MCF 10A (cell line): ENCODE data around the gene PRH1. TPM values are rescaled to one million over a fixed set of nuclear protein-coding genes. Genes with fewer than 3 reads are reported as not detected.

Experiments
- Bru-seq: library from RNA; stranded (reverse); fragments of 400-500 nt; gene quantifications from one replicate; lab custom pipeline; 2021; lab: Mats Ljungman, UMichigan
- BruChase-seq, 2 experiments: library from RNA; stranded (reverse); fragments of 400-500 nt; gene quantifications; one replicate each; lab custom pipeline; 2021; lab: Mats Ljungman, UMichigan
- BruUV-seq: library from RNA; stranded (reverse); fragments of 400-500 nt; replicated peaks from 2 replicates; lab custom pipeline; 2021; lab: Mats Ljungman, UMichigan
- CTCF ChIA-PET: fragments of 300-600 bp; sonication (Branson Sonifier 250); formaldehyde crosslinking; extraction: SDS; loops from one replicate; lab custom pipeline; 2021; ENCODE audit warnings: antibody characterized with exemption, inconsistent platforms; lab: Yijun Ruan, JAX
- POLR2A ChIA-PET: fragments of 300-600, 350-650 bp; sonication (Branson Sonifier 250); formaldehyde crosslinking; extraction: SDS; loops from one replicate; lab custom pipeline; 2020; ENCODE audit warnings: antibody characterized with exemption, inconsistent platforms; lab: Yijun Ruan, JAX
- DNase-seq: peaks from one replicate; pipeline ENCODE4 v3.0.0-alpha.2; 2018; ENCODE audit not compliant: unreplicated experiment
- H3K27ac Mint-ChIP-seq: one replicate; pipeline ENCODE4 v1.8.0; 2022; ENCODE audit warnings: mild to moderate bottlenecking, low read depth, mixed read lengths; ENCODE audit not compliant: unreplicated experiment
- H3K27me3 Mint-ChIP-seq: one replicate; pipeline ENCODE4 v1.8.0; 2022; ENCODE audit warnings: mixed read lengths; ENCODE audit not compliant: insufficient read depth, unreplicated experiment
- H3K36me3 Mint-ChIP-seq: one replicate; pipeline ENCODE4 v1.8.0; 2022; ENCODE audit warnings: mild to moderate bottlenecking, moderate library complexity, mixed read lengths; ENCODE audit not compliant: insufficient read depth, unreplicated experiment
- H3K4me1 Mint-ChIP-seq: one replicate; pipeline ENCODE4 v1.8.0; 2022; ENCODE audit warnings: mixed read lengths; ENCODE audit not compliant: insufficient read depth, unreplicated experiment
- H3K4me3 Mint-ChIP-seq: one replicate; pipeline ENCODE4 v1.8.0; 2022; ENCODE audit warnings: mild to moderate bottlenecking, moderate library complexity, mixed read lengths; ENCODE audit not compliant: unreplicated experiment
- H3K9me3 Mint-ChIP-seq: one replicate; pipeline ENCODE4 v1.8.0; 2022; ENCODE audit warnings: mixed read lengths; ENCODE audit not compliant: unreplicated experiment
- intact Hi-C: fragments of 100-400 bp; cut with micrococcal nuclease; formaldehyde crosslinking; loops from 2 replicates; pipeline ENCODE4 v1.14.1; 2022
- long read RNA-seq: library from polyadenylated mRNA; stranded (forward); transcript quantifications from one replicate; pipeline ENCODE4 v2.0.0, GENCODE V29; 2022
- total RNA-seq: library from RNA; stranded (reverse); gene quantifications from 2 replicates; pipeline ENCODE4 v1.2.3, GENCODE V29; 2022
- TF ChIP-seq, protein P1 (sequence below): fragments of 200-600 bp; IDR thresholded peaks from one replicate; pipeline ENCODE4 v1.8.0; 2022; ENCODE audit warnings: antibody characterized with exemption, mild to moderate bottlenecking; ENCODE audit not compliant: unreplicated experiment

The PRH1 gene
- total RNA-seq (11.4 and 11.7 TPM in 2 replicates), Bru-seq, nascent RNA (percentile 80 among the genes with signal in this experiment), BruChase-seq, experiment 1, labeled RNA remaining after a 6-hour chase (percentile 87 among the genes with signal in this experiment), BruChase-seq, experiment 2, labeled RNA remaining after a 2-hour chase (percentile 95 among the genes with signal in this experiment)
- long read RNA-seq = 0 reads

GRCh38 chr12:10884086-10884725, at the start of gene PRH1:
Gene PRH1, minus strand, starts transcription at chr12:10884255. Its CDS starts 38 bp downstream, at chr12:10884217.
- H3K9me3 Mint-ChIP-seq = no peaks in the 10 kb centered on the region
- no peaks in the 10 kb centered on the region for H3K36me3 Mint-ChIP-seq
- H3K4me3 Mint-ChIP-seq = no peak within 1 kb of the TSS
- no peak within 1 kb of the TSS for H3K27ac Mint-ChIP-seq
- ChIA-PET POLR2A (no interaction called here), CTCF (no interaction called here)
- TF ChIP-seq, protein P1, sequence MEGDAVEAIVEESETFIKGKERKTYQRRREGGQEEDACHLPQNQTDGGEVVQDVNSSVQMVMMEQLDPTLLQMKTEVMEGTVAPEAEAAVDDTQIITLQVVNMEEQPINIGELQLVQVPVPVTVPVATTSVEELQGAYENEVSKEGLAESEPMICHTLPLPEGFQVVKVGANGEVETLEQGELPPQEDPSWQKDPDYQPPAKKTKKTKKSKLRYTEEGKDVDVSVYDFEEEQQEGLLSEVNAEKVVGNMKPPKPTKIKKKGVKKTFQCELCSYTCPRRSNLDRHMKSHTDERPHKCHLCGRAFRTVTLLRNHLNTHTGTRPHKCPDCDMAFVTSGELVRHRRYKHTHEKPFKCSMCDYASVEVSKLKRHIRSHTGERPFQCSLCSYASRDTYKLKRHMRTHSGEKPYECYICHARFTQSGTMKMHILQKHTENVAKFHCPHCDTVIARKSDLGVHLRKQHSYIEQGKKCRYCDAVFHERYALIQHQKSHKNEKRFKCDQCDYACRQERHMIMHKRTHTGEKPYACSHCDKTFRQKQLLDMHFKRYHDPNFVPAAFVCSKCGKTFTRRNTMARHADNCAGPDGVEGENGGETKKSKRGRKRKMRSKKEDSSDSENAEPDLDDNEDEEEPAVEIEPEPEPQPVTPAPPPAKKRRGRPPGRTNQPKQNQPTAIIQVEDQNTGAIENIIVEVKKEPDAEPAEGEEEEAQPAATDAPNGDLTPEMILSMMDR = no peak
- intact Hi-C loops = no loop called here
- no peaks in the 10 kb centered on the region for H3K4me1 Mint-ChIP-seq
- BruUV-seq = no TSS peak
- no peaks in the 10 kb centered on the region for H3K27me3 Mint-ChIP-seq
- DNase-seq = no peak

- BruUV-seq = no TSS peak
- H3K4me3 Mint-ChIP-seq = no peak within 1 kb of the TSS
- no peaks in the 10 kb centered on the region for H3K36me3 Mint-ChIP-seq
- no peak within 1 kb of the TSS for H3K27ac Mint-ChIP-seq
- ChIA-PET POLR2A (interaction anchor here (1.1 kb wide), 1 partner anchor 12 kb away, joined by 3 read pairs; no protein-coding TSS in a partner anchor), CTCF (no interaction called here)
- TF ChIP-seq, protein P1 = no peak
- intact Hi-C loops = no loop called here
- H3K27me3 Mint-ChIP-seq = no peaks in the 10 kb centered on the region
- no peaks in the 10 kb centered on the region for H3K9me3 Mint-ChIP-seq
- DNase-seq = no peak
- no peaks in the 10 kb centered on the region for H3K4me1 Mint-ChIP-seq
These were observed 44.8 kb upstream of the PRH1 start, which contains the start of gene PRH2 for GRCh38 chr12:10928746-10929286. Gene PRH2, plus strand, starts transcription at chr12:10929236. Its CDS starts 38 bp downstream, at chr12:10929274.

DNA sequence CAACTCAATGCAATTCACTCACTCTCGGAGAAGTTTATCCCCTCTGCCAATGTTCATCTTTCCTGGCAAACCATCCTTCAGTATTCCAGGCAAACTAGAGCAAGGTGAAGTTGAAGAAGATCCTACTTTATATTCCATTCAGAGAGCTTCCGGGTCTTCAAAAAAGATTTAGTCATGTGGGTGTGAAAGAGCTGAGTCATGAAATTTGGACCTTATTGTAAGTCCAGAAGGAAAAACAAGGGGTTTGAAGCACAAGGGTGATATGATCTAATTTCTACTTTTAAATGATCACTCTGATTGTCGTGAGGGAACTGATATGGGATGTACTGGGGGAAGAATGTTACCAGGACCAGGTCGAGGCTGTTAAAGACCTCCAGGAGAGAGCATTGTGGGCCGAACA, 42.2 kb upstream of the PRH1 start:
- TF ChIP-seq, protein P1 = no peak
- Mint-ChIP-seq H3K4me3 (no peak overlapping the region), H3K9me3 (no peaks in the 10 kb centered on the region), H3K4me1 (no peaks in the 10 kb centered on the region), H3K36me3 (peaks cover 6% of the 10 kb centered on the region), H3K27ac (no peak overlapping the region), H3K27me3 (no peaks in the 10 kb centered on the region)
- DNase-seq = no peak
- POLR2A ChIA-PET = no interaction called here
- CTCF ChIA-PET = no interaction called here
- BruUV-seq = no TSS peak
- intact Hi-C loops = no loop called here

DNA sequence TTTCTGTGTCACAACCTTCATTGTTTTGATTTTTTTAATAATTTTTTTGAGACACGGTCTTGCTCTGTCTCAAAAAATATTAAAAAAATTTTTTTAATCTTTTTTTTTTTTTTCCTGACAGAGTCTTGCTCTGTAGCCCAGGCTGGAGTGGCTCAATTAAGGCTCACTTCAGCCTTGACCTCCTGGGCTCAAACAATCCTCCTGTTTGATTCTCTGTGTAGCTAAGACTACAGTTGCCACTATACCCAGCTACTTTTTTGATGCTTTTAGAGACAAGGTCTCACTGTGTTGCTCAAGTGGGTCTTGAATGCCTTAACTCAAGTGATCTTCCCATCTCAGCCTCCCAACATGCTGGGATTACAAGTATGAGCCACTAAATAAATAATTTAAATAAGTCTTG, 35.8 kb upstream of the PRH1 start:
- CTCF ChIA-PET = interaction anchor here (0.7 kb wide), 1 partner anchor 26 kb away, joined by 3 read pairs; no protein-coding TSS in a partner anchor

More for the DNA sequence above, 35.8 kb upstream of the PRH1 start:
- no peaks in the 10 kb centered on the region for H3K4me1 Mint-ChIP-seq
- no peaks in the 10 kb centered on the region for H3K27me3 Mint-ChIP-seq
- intact Hi-C loops = no loop called here
- H3K27ac Mint-ChIP-seq = no peak overlapping the region
- TF ChIP-seq, protein P1 = no peak
- peaks cover 6% of the 10 kb centered on the region for H3K36me3 Mint-ChIP-seq
- DNase-seq = no peak
- POLR2A ChIA-PET = no interaction called here
- H3K9me3 Mint-ChIP-seq = no peaks in the 10 kb centered on the region
- no TSS peak for BruUV-seq
- H3K4me3 Mint-ChIP-seq = no peak overlapping the region
